HEK293 (cell line): Measurements from ENCODE around the gene PPP4R1.

Experiments used
- EGR2 ChIP-seq: fragments of 450-650 bp; formaldehyde crosslinking; IDR thresholded peaks from 2 replicates; pipeline ENCODE4 v1.5.1; 2016; ENCODE audit warnings: low read depth, missing biosample characterization, missing genetic modification characterization
- GLIS1 ChIP-seq: fragments of 450-650 bp; formaldehyde crosslinking; IDR thresholded peaks from 2 replicates; pipeline ENCODE4 v1.5.1; 2016; ENCODE audit warnings: missing biosample characterization, missing genetic modification characterization
- GLIS2 ChIP-seq: fragments of 450-650 bp; formaldehyde crosslinking; IDR thresholded peaks from 2 replicates; pipeline ENCODE4 v1.5.1; 2016; ENCODE audit warnings: missing biosample characterization, missing genetic modification characterization
- HOXC10 ChIP-seq: sonication (generic); formaldehyde crosslinking; IDR thresholded peaks from 2 replicates; pipeline ENCODE4 v1.8.1; 2023; ENCODE audit warnings: mild to moderate bottlenecking, missing genetic modification reagents
- IKZF3 ChIP-seq: fragments of 450-650 bp; IDR thresholded peaks from 2 replicates; pipeline ENCODE4 v1.5.0; 2018; ENCODE audit warnings: missing biosample characterization, mild to moderate bottlenecking, missing genetic modification characterization, moderate library complexity
- KLF1 ChIP-seq: fragments of 450-650 bp; formaldehyde crosslinking; IDR thresholded peaks from 2 replicates; pipeline ENCODE4 v1.5.1; 2016; ENCODE audit warnings: missing biosample characterization, missing genetic modification characterization
- MYNN ChIP-seq: fragments of 450-650 bp; formaldehyde crosslinking; IDR thresholded peaks from 2 replicates; pipeline ENCODE4 v1.5.1; 2016; ENCODE audit warnings: missing biosample characterization, missing genetic modification characterization, borderline replicate concordance
- SETDB1 ChIP-seq: IDR thresholded peaks from one replicate; pipeline ENCODE4 v1.6.1; 2017; ENCODE audit warnings: mild to moderate bottlenecking, low read length, moderate library complexity, mixed read lengths; ENCODE audit not compliant: insufficient read length
- YY2 ChIP-seq: fragments of 450-650 bp; formaldehyde crosslinking; IDR thresholded peaks from 2 replicates; pipeline ENCODE4 v1.5.1; 2016; ENCODE audit warnings: missing biosample characterization, missing genetic modification characterization
- ZBTB1 ChIP-seq: fragments of 450-650 bp; formaldehyde crosslinking; IDR thresholded peaks from 2 replicates; pipeline ENCODE4 v1.5.1; 2016; ENCODE audit warnings: missing biosample characterization, missing genetic modification characterization
- ZBTB7A ChIP-seq: fragments of 450-650 bp; formaldehyde crosslinking; IDR thresholded peaks from 2 replicates; pipeline ENCODE4 v1.5.1; 2016; ENCODE audit warnings: low read depth, missing biosample characterization, missing genetic modification characterization
- ZBTB8A ChIP-seq: fragments of 450-650 bp; formaldehyde crosslinking; IDR thresholded peaks from 2 replicates; pipeline ENCODE4 v1.5.1; 2016; ENCODE audit warnings: missing biosample characterization, missing genetic modification characterization
- ZFP3 ChIP-seq: fragments of 450-650 bp; formaldehyde crosslinking; IDR thresholded peaks from 2 replicates; pipeline ENCODE4 v1.5.1; 2016; ENCODE audit warnings: low read depth, missing biosample characterization, missing genetic modification characterization
- ZFP41 ChIP-seq: fragments of 450-650 bp; formaldehyde crosslinking; IDR thresholded peaks from 2 replicates; pipeline ENCODE4 v1.5.1; 2016; ENCODE audit warnings: missing biosample characterization, missing genetic modification characterization, borderline replicate concordance
- ZNF140 ChIP-seq: fragments of 450-650 bp; formaldehyde crosslinking; IDR thresholded peaks from 2 replicates; pipeline ENCODE4 v1.5.1; 2016; ENCODE audit warnings: missing biosample characterization, missing genetic modification characterization
- ZNF175 ChIP-seq: fragments of 450-650 bp; formaldehyde crosslinking; IDR thresholded peaks from 2 replicates; pipeline ENCODE4 v1.5.1; 2016; ENCODE audit warnings: missing biosample characterization, missing genetic modification characterization
- ZNF473 ChIP-seq: fragments of 450-650 bp; formaldehyde crosslinking; IDR thresholded peaks from 2 replicates; pipeline ENCODE4 v1.5.1; 2017; ENCODE audit warnings: missing biosample characterization, missing genetic modification characterization
- ZNF501 ChIP-seq: fragments of 450-650 bp; formaldehyde crosslinking; IDR thresholded peaks from 2 replicates; pipeline ENCODE4 v1.5.1; 2016; ENCODE audit warnings: missing biosample characterization, missing genetic modification characterization
- ZNF510 ChIP-seq: fragments of 450-650 bp; formaldehyde crosslinking; IDR thresholded peaks from 2 replicates; pipeline ENCODE4 v1.5.1; 2018; ENCODE audit warnings: mild to moderate bottlenecking, missing genetic modification characterization, missing biosample characterization; ENCODE audit not compliant: insufficient replicate concordance
- ZNF544 ChIP-seq: fragments of 450-650 bp; formaldehyde crosslinking; IDR thresholded peaks from 2 replicates; pipeline ENCODE4 v1.5.0; 2017; ENCODE audit warnings: missing biosample characterization, missing genetic modification characterization
- ZNF561 ChIP-seq: fragments of 450-650 bp; IDR thresholded peaks from 2 replicates; pipeline ENCODE4 v1.5.1; 2018; ENCODE audit warnings: missing biosample characterization, missing genetic modification characterization, borderline replicate concordance
- ZNF621 ChIP-seq: fragments of 450-650 bp; formaldehyde crosslinking; IDR thresholded peaks from 2 replicates; pipeline ENCODE4 v1.5.1; 2017; ENCODE audit warnings: missing biosample characterization, missing genetic modification characterization
- ZNF645 ChIP-seq: fragments of 450-650 bp; formaldehyde crosslinking; IDR thresholded peaks from 2 replicates; pipeline ENCODE4; 2016; ENCODE audit warnings: missing biosample characterization, missing genetic modification characterization
- ZNF677 ChIP-seq: fragments of 450-650 bp; IDR thresholded peaks from 2 replicates; pipeline ENCODE4 v1.5.0; 2018; ENCODE audit warnings: missing biosample characterization, mild to moderate bottlenecking, missing genetic modification characterization, moderate library complexity
- ZNF747 ChIP-seq: fragments of 450-650 bp; formaldehyde crosslinking; IDR thresholded peaks from 2 replicates; pipeline ENCODE4 v1.5.1; 2016; ENCODE audit warnings: missing biosample characterization, missing genetic modification characterization
- ZNF76 ChIP-seq: fragments of 450-650 bp; formaldehyde crosslinking; IDR thresholded peaks from 2 replicates; pipeline ENCODE4; 2016; ENCODE audit warnings: low read depth, missing biosample characterization, missing genetic modification characterization, borderline replicate concordance
- ZNF768 ChIP-seq: fragments of 450-650 bp; formaldehyde crosslinking; IDR thresholded peaks from 2 replicates; pipeline ENCODE4 v1.5.1; 2018; ENCODE audit warnings: missing biosample characterization, mild to moderate bottlenecking, missing genetic modification characterization
- ZNF792 ChIP-seq: fragments of 450-650 bp; formaldehyde crosslinking; IDR thresholded peaks from 2 replicates; pipeline ENCODE4 v1.5.1; 2016; ENCODE audit warnings: missing biosample characterization, missing genetic modification characterization
- ZSCAN18 ChIP-seq: fragments of 450-650 bp; formaldehyde crosslinking; IDR thresholded peaks from 2 replicates; pipeline ENCODE4 v1.5.1; 2016; ENCODE audit warnings: missing biosample characterization, missing genetic modification characterization
- ZXDB ChIP-seq: fragments of 450-650 bp; formaldehyde crosslinking; IDR thresholded peaks from 2 replicates; pipeline ENCODE4 v1.5.1; 2016; ENCODE audit warnings: missing biosample characterization, missing genetic modification characterization
- TF ChIP-seq, protein P1 (sequence below): fragments of 450-650 bp; formaldehyde crosslinking; conservative IDR thresholded peaks from 2 replicates; pipeline ENCODE4 v1.5.1; 2016; ENCODE audit warnings: low read depth, missing biosample characterization, missing genetic modification characterization
- TF ChIP-seq, protein P2 (sequence below): fragments of 450-650 bp; formaldehyde crosslinking; IDR thresholded peaks from 2 replicates; pipeline ENCODE4 v1.5.1; 2016; ENCODE audit warnings: missing biosample characterization, missing genetic modification characterization
- TF ChIP-seq, protein P3 (sequence below): fragments of 450-650 bp; formaldehyde crosslinking; IDR thresholded peaks from 2 replicates; pipeline ENCODE4 v1.5.1; 2016; ENCODE audit warnings: missing biosample characterization, missing genetic modification characterization

The PPP4R1 gene

GRCh38 chr18:9522952-9523351 lies 91.4 kb downstream of the PPP4R1 start (continued):
- peak; percentile 33; the same call in 1 of the 2 replicates for TF ChIP-seq IKZF3 (tag by site-specific recombination)
- no peak for TF ChIP-seq ZNF792 (tag by site-specific recombination)
- no peak for TF ChIP-seq ZNF768
- TF ChIP-seq, protein P1, sequence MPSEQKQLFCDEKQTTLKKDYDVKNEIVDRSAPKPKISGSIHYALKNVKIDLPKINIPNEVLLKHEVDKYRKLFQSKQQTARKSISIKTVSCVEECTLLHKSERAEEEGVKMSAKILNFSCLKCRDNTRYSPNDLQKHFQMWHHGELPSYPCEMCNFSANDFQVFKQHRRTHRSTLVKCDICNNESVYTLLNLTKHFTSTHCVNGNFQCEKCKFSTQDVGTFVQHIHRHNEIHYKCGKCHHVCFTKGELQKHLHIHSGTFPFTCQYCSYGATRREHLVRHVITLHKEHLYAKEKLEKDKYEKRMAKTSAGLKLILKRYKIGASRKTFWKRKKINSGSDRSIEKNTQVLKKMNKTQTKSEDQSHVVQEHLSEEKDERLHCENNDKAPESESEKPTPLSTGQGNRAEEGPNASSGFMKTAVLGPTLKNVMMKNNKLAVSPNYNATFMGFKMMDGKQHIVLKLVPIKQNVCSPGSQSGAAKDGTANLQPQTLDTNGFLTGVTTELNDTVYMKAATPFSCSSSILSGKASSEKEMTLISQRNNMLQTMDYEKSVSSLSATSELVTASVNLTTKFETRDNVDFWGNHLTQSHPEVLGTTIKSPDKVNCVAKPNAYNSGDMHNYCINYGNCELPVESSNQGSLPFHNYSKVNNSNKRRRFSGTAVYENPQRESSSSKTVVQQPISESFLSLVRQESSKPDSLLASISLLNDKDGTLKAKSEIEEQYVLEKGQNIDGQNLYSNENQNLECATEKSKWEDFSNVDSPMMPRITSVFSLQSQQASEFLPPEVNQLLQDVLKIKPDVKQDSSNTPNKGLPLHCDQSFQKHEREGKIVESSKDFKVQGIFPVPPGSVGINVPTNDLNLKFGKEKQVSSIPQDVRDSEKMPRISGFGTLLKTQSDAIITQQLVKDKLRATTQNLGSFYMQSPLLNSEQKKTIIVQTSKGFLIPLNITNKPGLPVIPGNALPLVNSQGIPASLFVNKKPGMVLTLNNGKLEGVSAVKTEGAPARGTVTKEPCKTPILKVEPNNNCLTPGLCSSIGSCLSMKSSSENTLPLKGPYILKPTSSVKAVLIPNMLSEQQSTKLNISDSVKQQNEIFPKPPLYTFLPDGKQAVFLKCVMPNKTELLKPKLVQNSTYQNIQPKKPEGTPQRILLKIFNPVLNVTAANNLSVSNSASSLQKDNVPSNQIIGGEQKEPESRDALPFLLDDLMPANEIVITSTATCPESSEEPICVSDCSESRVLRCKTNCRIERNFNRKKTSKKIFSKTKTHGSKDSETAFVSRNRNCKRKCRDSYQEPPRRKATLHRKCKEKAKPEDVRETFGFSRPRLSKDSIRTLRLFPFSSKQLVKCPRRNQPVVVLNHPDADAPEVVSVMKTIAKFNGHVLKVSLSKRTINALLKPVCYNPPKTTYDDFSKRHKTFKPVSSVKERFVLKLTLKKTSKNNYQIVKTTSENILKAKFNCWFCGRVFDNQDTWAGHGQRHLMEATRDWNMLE (tag by site-specific recombination) = no peak
- no peak for TF ChIP-seq ZNF561 (tag by site-specific recombination)
- TF ChIP-seq ZBTB8A (tag by site-specific recombination) = peak; percentile 51
- no peak for TF ChIP-seq ZNF621 (tag by site-specific recombination)
- TF ChIP-seq ZXDB = 0 out of 2 replicates have a peak, but pooled peaks have one; percentile 19
- TF ChIP-seq, protein P2, sequence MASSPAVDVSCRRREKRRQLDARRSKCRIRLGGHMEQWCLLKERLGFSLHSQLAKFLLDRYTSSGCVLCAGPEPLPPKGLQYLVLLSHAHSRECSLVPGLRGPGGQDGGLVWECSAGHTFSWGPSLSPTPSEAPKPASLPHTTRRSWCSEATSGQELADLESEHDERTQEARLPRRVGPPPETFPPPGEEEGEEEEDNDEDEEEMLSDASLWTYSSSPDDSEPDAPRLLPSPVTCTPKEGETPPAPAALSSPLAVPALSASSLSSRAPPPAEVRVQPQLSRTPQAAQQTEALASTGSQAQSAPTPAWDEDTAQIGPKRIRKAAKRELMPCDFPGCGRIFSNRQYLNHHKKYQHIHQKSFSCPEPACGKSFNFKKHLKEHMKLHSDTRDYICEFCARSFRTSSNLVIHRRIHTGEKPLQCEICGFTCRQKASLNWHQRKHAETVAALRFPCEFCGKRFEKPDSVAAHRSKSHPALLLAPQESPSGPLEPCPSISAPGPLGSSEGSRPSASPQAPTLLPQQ = no peak
- no peak for TF ChIP-seq HOXC10 (CRISPR knock-in tag)
- no peak for TF ChIP-seq ZSCAN18 (tag by site-specific recombination)
- TF ChIP-seq ZNF473 = no peak
- no peak for TF ChIP-seq KLF1
- TF ChIP-seq ZBTB7A (tag by site-specific recombination) = no peak
- no peak for TF ChIP-seq ZNF677 (tag by site-specific recombination)
- no peak for TF ChIP-seq ZNF175 (tag by site-specific recombination)
- TF ChIP-seq ZFP3 (tag by site-specific recombination) = no peak
- no peak for TF ChIP-seq ZNF510 (tag by site-specific recombination)
- no peak for TF ChIP-seq ZNF544 (tag by site-specific recombination)
- TF ChIP-seq, protein P3, sequence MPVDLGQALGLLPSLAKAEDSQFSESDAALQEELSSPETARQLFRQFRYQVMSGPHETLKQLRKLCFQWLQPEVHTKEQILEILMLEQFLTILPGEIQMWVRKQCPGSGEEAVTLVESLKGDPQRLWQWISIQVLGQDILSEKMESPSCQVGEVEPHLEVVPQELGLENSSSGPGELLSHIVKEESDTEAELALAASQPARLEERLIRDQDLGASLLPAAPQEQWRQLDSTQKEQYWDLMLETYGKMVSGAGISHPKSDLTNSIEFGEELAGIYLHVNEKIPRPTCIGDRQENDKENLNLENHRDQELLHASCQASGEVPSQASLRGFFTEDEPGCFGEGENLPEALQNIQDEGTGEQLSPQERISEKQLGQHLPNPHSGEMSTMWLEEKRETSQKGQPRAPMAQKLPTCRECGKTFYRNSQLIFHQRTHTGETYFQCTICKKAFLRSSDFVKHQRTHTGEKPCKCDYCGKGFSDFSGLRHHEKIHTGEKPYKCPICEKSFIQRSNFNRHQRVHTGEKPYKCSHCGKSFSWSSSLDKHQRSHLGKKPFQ = peak; percentile 80; the same call in 1 of the 2 replicates
- TF ChIP-seq ZBTB1 (tag by site-specific recombination) = no peak
- no peak for TF ChIP-seq GLIS2 (tag by site-specific recombination)
- no peak for TF ChIP-seq EGR2 (tag by site-specific recombination)
- no peak for TF ChIP-seq ZNF140 (tag by site-specific recombination)
- TF ChIP-seq SETDB1 = no peak
- no peak for TF ChIP-seq ZNF645 (tag by site-specific recombination)
- no peak for TF ChIP-seq MYNN (tag by site-specific recombination)
- TF ChIP-seq YY2 (tag by site-specific recombination) = no peak
- no peak for TF ChIP-seq GLIS1 (tag by site-specific recombination)
- no peak for TF ChIP-seq ZFP41 (tag by site-specific recombination)
- no peak for TF ChIP-seq ZNF747 (tag by site-specific recombination)
- no peak for TF ChIP-seq ZNF501
- TF ChIP-seq ZNF76 (tag by site-specific recombination) = no peak
